SK-N-SH treated with all-trans-retinoic acid at 6 μM for 48 hours (cell line): ENCODE data around the gene CXXC5.

Experiments used
- ATAC-seq: fragments of 200-7000 bp; cut with Tn5 transposase; 3 replicates; pipeline ENCODE4 v1.9.1; 2020; ENCODE audit warnings: mild to moderate bottlenecking, moderate library complexity
- BACH2 ChIP-seq: fragments of 250-450 bp; sonication (Bioruptor Pico); IDR thresholded peaks from 2 replicates; pipeline ENCODE4 v1.9.0; 2021; ENCODE audit warnings: mild to moderate bottlenecking, borderline replicate concordance
- CREB5 ChIP-seq: fragments of 250-450 bp; sonication (Bioruptor Pico); IDR thresholded peaks from 2 replicates; pipeline ENCODE4 v1.5.1; 2020; ENCODE audit warnings: low read depth, mild to moderate bottlenecking, moderate library complexity
- CSDC2 ChIP-seq: fragments of 250-450 bp; sonication (Bioruptor Pico); IDR thresholded peaks from 2 replicates; pipeline ENCODE4 v1.5.0; 2020; ENCODE audit warnings: mild to moderate bottlenecking, moderate library complexity
- CSRNP3 ChIP-seq: fragments of 250-450 bp; sonication (Bioruptor Pico); IDR thresholded peaks from 2 replicates; pipeline ENCODE4 v1.5.1; 2021; ENCODE audit warnings: mild to moderate bottlenecking, moderate library complexity
- ESRRG ChIP-seq: fragments of 250-450 bp; sonication (Bioruptor Pico); IDR thresholded peaks from 2 replicates; pipeline ENCODE4 v1.6.1; 2021; ENCODE audit warnings: mild to moderate bottlenecking
- GLIS3 ChIP-seq: fragments of 250-450 bp; sonication (Bioruptor Pico); IDR thresholded peaks from 2 replicates; pipeline ENCODE4 v1.5.0; 2020; ENCODE audit warnings: mild to moderate bottlenecking, moderate library complexity
- ISL1 ChIP-seq: fragments of 250-450 bp; sonication (Bioruptor Pico); IDR thresholded peaks from 2 replicates; pipeline ENCODE4 v2.1.2; 2022; ENCODE audit warnings: mild to moderate bottlenecking, moderate library complexity
- OSR1 ChIP-seq: fragments of 250-450 bp; sonication (Bioruptor Pico); IDR thresholded peaks from 2 replicates; pipeline ENCODE4 v1.8.0; 2022; ENCODE audit warnings: moderate library complexity, mild to moderate bottlenecking, inconsistent platforms
- PATZ1 ChIP-seq: fragments of 250-450 bp; sonication (Bioruptor Pico); IDR thresholded peaks from 2 replicates; pipeline ENCODE4 v1.8.0; 2020; ENCODE audit warnings: mild to moderate bottlenecking, moderate library complexity, borderline replicate concordance
- PPARA ChIP-seq: fragments of 250-450 bp; sonication (Bioruptor Pico); IDR thresholded peaks from 2 replicates; pipeline ENCODE4 v1.5.0; 2020; ENCODE audit warnings: mild to moderate bottlenecking, borderline replicate concordance
- RARB ChIP-seq: fragments of 250-450 bp; sonication (Bioruptor Pico); IDR thresholded peaks from 2 replicates; pipeline ENCODE4 v1.8.0; 2021; ENCODE audit warnings: mild to moderate bottlenecking, moderate library complexity
- SNAI2 ChIP-seq: fragments of 250-450 bp; sonication (Bioruptor Pico); IDR thresholded peaks from 2 replicates; pipeline ENCODE4 v1.5.0; 2020; ENCODE audit warnings: mild to moderate bottlenecking, moderate library complexity
- TCF4 ChIP-seq: fragments of 250-450 bp; sonication (Bioruptor Pico); IDR thresholded peaks from 2 replicates; pipeline ENCODE4 v1.8.0; 2021; ENCODE audit warnings: mild to moderate bottlenecking, moderate library complexity, borderline replicate concordance
- ZC3H10 ChIP-seq: fragments of 250-450 bp; sonication (Bioruptor Pico); IDR thresholded peaks from 2 replicates; pipeline ENCODE4 v1.5.1; 2021; ENCODE audit warnings: mild to moderate bottlenecking, moderate library complexity
- ZFP3 ChIP-seq: fragments of 250-450 bp; sonication (Bioruptor Pico); IDR thresholded peaks from 2 replicates; pipeline ENCODE4 v1.5.0; 2020; ENCODE audit warnings: mild to moderate bottlenecking, moderate library complexity
- ZNF565 ChIP-seq: fragments of 450-650 bp; formaldehyde crosslinking; conservative IDR thresholded peaks from 2 replicates; pipeline ENCODE4 v1.5.0; 2020; ENCODE audit warnings: low read depth, mild to moderate bottlenecking, moderate library complexity
- ZNF70 ChIP-seq: fragments of 450-650 bp; formaldehyde crosslinking; IDR thresholded peaks from 2 replicates; pipeline ENCODE4 v1.5.0; 2020; ENCODE audit warnings: mild to moderate bottlenecking, moderate library complexity
- ZNF8 ChIP-seq: fragments of 450-650 bp; formaldehyde crosslinking; IDR thresholded peaks from 2 replicates; pipeline ENCODE4 v1.5.0; 2020; ENCODE audit warnings: mild to moderate bottlenecking, moderate library complexity

The CXXC5 gene

GRCh38 chr5:139699351-139699750, 51.2 kb downstream of the CXXC5 start (continued):
- no peak for TF ChIP-seq CSRNP3

GRCh38 chr5:139700711-139701055, 52.5 kb downstream of the CXXC5 start:
- TF ChIP-seq CSRNP3 (no peak), BACH2 (CRISPR knock-in tag) (no peak), ZNF70 (CRISPR knock-in tag) (no peak), OSR1 (CRISPR knock-in tag) (no peak), CSDC2 (no peak), ISL1 (CRISPR knock-in tag) (no peak), ZNF565 (CRISPR knock-in tag) (no peak), ZNF8 (CRISPR knock-in tag) (no peak)
- no peak for ATAC-seq

GRCh38 chr5:139701056-139701741, 53.0 kb downstream of the CXXC5 start:
- TF ChIP-seq CSRNP3, result no peak
- no peak for TF ChIP-seq ZC3H10 (CRISPR knock-in tag)
- no peak for TF ChIP-seq ZNF8 (CRISPR knock-in tag)
- no peak for TF ChIP-seq OSR1 (CRISPR knock-in tag)
- no peak for TF ChIP-seq ESRRG (CRISPR knock-in tag)
- no peak for TF ChIP-seq ZNF565 (CRISPR knock-in tag)
- TF ChIP-seq BACH2 (CRISPR knock-in tag), result no peak
- ATAC-seq, result no peak

GRCh38 chr5:139702548-139702947, 54.4 kb downstream of the CXXC5 start:
- no peak for ATAC-seq
- TF ChIP-seq CREB5, result no peak
- no peak for TF ChIP-seq ZFP3 (CRISPR knock-in tag)
- TF ChIP-seq RARB (CRISPR knock-in tag), result no peak
- no peak for TF ChIP-seq PATZ1 (CRISPR knock-in tag)
- no peak for TF ChIP-seq ZNF565 (CRISPR knock-in tag)
- TF ChIP-seq ZC3H10 (CRISPR knock-in tag), result no peak
- TF ChIP-seq CSDC2, result no peak
- no peak for TF ChIP-seq GLIS3
- no peak for TF ChIP-seq CSRNP3
- no peak for TF ChIP-seq PPARA (CRISPR knock-in tag)

- ATAC-seq, result no peak
- no peak for TF ChIP-seq PPARA (CRISPR knock-in tag)
- no peak for TF ChIP-seq SNAI2 (CRISPR knock-in tag)
- TF ChIP-seq TCF4, result no peak
These were observed 56.6 kb downstream of the CXXC5 start for GRCh38 chr5:139704748-139705147.
